ENCODE measurements around the gene RIC8B.

DNA sequence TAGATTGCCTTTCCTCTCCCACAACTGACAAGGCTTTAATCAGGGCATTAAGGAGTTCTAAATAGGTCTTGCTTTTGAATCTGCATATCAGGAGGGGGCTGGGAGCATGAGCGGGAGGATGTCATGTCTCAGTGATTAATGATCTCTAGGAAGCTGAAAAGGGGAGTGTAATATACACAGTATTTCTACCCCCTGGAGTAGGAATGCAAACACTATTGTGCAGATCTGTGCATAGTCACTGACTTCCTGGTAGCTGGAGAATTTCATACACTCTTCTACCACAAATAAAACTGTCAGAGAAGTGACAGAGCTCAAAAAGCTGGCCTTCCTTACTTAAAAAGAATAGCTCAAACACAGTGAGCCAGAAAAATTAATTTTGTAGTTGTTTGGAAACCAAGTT, 65.8 kb downstream of the RIC8B start:
- TF ChIP-seq TAF1 (IDR thresholded peaks at IDR 0.05; ENCODE audit: borderline replicate concordance, insufficient read depth, low read length) = no peak
- no peak for TF ChIP-seq POLR2AphosphoS5 (IDR thresholded peaks at IDR 0.05; ENCODE audit: low read depth, low read length)
- no peak for TF ChIP-seq SIN3A (IDR thresholded peaks at IDR 0.05; ENCODE audit: borderline replicate concordance, insufficient read depth, low read length)
